NCI-H1105 (cell line): ENCODE data around the gene CLNK.

Experiments used
- DNase-seq: peaks from one replicate; lab custom pipeline; 2025; lab: John Stamatoyannopoulos, UW

Gene CLNK

DNA sequence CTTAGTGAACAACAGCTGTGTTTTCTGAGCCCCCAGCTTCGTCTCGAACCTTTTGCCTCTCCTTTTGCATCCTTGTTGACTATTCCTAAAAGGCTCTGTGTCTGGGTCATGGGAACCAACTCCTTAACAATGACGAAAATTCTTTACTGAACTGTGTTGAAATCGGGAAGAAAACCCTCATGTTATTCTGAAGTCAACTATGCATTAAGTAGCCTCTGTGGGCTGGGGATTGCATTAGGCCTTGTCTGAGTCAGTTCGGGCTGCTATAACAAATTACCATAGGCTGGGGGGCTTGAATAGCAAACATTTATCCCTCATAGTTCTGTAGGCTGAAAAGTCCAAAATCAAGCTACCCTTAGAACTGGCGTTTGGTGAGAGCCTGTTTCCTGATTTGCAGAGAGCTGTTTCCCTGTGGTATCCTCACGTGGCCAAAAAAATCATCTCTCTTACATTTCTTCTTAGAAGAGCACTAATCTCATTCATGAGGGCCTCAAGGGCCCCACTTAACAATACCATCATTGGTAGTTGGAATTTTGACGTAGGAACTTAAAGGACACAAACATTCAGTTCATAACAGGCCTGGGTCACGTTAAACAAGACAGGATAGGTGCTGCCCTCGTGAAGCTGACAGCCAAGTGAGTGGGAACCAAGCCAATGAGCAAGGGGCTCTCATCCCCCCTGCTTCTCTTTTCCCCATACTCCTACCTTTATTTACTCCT is 75.9 kb downstream of the CLNK start:
- DNase-seq = no peak

DNA sequence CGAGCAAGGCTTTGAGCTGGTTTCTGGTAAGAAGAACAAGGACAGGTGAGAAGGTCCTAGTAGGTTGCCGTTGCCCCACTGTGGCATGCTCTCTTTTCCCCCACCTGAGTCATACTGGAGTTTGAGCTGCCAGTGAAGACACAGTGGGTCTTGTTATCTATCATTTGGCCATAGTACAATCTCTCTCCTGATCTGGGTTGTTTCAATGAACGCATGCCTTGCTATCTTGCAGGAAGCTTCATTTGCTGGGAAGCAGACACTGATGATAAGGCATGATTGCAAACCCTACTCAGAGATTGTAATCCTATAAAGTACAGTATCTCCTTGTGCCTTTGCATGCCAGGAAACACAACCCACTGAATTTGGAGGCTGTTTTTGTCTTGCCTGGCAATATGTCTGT is 77.4 kb downstream of the CLNK start:
- no peak for DNase-seq

DNA sequence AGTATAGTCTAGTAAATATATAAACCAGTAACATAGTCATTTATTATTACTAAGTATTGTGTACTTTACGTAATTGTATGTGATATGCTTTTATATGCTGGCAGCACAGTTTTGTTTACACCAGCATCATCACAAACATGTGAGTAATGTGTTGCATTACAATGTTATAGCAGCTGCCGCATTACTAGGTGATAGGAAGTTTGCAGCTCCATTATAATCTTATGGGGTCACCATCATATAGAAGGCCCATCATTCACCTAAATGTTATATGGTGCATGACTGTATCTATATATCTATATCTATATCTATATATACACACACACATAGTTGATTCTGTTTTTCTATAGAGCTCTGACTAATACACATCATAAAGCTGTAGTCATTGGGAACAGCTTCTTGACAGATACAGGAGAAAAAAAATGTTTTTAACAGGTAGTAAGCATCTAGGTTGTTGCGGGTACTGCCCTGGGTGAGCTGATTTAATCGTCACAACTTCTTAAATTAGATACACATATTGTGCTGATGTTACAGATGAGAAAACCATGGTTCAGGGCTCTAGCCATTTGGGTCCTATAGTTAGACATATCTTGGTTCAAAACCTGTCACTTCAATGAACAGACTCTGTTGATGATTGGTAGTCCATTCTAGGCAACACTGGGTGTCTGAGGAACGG is 77.9 kb downstream of the CLNK start:
- no peak for DNase-seq

DNA sequence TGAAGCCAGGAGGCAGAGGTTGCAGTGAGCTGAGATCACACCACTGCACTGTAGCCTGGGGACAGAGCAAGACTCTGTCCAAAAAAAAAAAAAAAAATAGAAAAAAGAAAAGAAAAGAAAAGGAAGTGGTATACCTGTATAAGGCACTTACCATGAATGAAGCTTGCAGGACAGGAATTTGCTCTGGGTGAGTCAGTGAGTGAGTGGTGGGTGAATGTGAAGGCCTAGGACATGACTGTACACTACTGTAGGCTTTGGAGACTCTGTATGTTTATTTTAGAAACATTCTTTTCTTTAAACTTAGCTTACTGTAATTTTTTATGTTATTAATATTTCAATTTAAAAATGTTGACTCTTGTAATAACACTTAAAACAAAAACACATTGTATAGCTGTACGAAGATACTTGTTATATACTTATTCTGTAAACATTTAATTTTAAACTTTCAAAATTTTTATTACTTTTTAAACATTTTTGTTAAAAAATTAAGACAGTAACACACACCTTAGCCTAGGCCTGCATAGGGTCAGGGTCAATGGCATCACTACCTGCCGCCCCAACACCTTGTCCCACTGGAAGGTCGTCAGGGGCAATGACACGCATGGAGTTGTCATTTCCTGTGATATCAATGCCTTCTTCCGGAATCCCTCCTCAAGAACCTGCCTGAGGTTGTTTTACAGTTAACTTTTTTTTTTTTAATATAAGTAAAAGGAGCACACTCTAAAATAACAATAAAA is 78.7 kb downstream of the CLNK start:
- DNase-seq = no peak

GRCh38 chr4:10605031-10605430 is 79.5 kb downstream of the CLNK start:
- DNase-seq = no peak

DNA sequence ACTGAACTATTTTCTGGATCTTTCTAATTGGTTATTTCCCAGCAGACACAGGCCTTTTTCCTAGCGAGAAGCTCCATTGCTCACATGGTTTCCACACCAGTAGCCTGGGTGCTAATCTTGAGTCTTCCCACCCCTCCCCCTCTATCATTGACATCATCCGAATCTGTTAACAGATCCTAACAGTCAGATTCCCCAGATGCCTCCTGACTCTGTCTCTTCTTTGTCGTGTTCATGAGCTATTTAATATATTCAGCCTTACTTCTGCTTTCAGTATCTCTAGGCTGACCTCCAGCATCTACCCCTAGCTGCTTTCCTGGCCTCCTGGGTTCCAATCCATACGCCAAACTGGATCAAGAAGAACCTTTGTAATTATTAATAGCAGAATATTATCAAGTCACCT is 85.0 kb downstream of the CLNK start:
- no peak for DNase-seq

GRCh38 chr4:10598829-10599228 is 85.7 kb downstream of the CLNK start:
- no peak for DNase-seq

DNA sequence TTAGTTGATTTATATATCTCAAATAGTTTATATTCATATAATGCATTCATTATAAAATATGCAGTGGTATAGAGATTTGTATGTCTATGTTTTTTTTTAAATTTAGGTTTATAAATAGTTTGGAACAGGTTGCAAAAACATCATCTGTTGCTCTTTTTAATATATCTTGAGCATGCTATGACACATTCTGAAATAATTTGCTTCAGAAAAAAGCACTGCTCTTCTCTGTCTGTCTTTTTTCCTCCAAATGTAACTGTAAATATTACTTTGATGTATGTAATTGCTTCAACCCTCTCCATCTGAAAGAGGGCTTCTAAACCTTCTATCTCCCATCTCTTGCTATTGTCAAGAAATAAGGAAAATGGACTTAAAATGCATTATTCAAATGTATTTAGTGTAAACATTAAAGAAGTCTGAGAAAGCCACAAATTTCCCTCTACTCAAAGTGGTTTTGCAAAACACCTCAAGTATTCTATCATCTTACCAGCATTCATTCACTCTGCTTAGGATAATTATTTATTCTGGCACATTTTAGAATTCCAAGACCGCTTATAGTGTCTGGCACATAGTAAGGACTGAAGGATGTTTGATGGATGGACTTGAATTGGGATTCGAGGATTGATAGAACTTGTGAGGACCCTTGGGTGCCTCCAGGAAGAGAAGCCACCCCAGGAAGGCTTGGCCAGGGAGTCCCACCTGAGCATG is 87.8 kb downstream of the CLNK start:
- DNase-seq = no peak

DNA sequence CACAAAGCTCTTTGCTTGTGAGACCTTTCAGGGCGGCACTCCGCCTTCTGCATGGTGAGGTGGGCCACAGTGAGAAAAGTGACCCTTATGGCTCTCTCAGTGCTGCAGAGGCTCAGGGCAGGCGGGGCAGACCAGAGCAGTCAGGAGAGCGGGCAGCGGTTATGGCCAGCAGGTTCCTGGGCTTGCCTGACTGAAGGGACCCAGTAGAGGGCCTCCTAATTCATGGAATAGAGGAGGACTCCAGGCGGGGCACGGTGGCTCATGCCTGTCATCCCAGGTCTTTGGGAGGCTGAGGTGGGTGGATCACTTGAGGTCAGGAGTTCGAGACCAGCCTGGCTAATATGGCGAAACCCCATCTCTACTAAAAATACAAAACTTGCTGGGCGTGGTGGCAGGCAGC is 91.4 kb downstream of the CLNK start:
- no peak for DNase-seq

DNA sequence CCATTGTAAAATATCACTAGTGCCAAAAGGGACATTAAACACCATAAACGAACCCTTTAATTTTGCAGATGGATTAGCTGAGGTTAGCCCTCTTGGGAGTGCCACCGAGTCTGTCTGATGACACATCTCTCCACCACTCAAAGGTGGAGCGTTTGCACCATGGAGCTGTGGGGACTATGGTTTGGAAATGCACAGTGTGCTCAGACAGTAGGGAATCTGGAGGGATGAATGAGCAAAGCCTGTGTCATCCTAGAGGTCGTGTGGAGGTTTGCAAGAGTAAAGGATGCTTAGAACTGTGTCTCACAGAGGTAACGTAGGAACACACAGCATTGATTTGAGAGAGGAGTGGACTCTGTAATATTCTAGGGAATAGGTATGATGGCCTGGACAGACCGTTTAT is 93.7 kb downstream of the CLNK start:
- DNase-seq = no peak

GRCh38 chr4:10589799-10590198 is 94.8 kb downstream of the CLNK start:
- DNase-seq = no peak

DNA sequence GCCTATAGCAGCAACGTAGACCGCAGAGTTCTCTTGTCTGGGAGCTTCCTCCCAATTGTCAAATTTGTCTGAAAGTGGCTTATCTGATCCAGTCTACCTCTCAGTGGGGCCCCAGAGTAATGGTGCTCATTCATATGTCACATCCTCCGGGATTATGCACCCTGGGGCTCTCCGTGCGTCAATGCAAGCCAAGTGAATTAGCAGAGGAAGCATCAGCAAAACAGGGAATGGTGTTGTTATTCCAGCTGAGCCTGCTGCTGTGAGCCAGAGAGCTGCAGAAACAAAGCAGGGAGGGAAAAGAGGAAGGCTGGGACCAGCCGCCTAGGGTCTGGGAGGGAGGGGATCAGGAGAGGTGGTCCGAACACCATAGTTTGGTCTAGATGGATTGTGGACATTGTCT is 95.2 kb downstream of the CLNK start:
- no peak for DNase-seq

DNA sequence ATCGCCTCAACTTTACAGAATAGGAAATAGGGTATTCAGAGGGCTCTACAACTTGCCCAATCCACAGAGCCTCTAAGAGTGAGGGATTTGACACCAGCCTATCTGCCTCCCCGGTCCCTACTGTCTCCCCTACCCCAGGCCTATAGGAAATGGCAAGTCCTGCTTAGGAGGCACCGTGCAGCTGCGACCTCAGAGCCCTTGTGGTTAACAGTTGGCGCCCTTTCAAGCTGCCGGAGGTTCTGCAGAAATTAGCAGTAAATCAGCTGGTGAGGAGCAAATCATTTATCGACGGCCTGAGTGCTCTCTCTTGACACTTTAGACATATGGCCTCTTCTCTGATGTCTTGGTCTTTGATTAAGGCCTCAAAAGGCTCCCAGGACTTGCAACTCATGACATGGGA is 96.9 kb downstream of the CLNK start:
- no peak for DNase-seq

- no peak for DNase-seq
Measured at GRCh38 chr4:10587296-10587695, 97.3 kb downstream of the CLNK start.

- DNase-seq = no peak
Measured at GRCh38 chr4:10584042-10584441, 100.5 kb downstream of the CLNK start.

GRCh38 chr4:10582951-10583350 is 101.6 kb downstream of the CLNK start:
- DNase-seq = no peak

DNA sequence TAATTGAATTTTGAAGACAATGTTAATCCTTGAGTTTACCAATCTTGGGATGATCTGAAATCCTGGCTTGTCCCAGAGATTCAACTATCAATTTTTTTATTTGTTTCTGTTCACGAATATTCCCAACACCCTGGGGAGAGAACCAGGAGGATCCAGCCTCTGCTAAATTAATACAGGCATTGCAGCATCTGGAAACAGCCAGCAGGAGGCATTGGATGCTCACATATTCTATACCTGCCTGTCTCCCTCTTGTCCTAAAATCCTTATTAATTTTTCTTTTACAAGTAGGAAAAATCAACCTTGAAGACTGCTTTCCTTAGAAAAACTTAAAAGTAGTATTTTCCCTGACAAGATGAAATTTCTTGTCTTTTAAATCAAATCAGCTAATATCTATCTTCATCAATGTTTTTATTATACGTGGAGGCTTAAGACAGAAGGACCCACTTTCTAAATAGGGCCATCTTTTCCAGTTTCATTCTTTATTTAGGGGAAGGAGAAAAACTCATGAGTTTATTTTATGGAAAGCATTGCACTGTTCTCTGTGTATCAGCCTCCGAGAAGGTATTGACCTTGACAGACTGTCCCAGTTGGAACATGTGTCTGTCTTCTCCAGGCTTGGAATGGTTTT is 102.4 kb downstream of the CLNK start:
- DNase-seq = peak; percentile 15

- DNase-seq = no peak
Measured at GRCh38 chr4:10581022-10581421, 103.5 kb downstream of the CLNK start.

GRCh38 chr4:10579648-10580047 is 104.9 kb downstream of the CLNK start:
- DNase-seq = no peak

DNA sequence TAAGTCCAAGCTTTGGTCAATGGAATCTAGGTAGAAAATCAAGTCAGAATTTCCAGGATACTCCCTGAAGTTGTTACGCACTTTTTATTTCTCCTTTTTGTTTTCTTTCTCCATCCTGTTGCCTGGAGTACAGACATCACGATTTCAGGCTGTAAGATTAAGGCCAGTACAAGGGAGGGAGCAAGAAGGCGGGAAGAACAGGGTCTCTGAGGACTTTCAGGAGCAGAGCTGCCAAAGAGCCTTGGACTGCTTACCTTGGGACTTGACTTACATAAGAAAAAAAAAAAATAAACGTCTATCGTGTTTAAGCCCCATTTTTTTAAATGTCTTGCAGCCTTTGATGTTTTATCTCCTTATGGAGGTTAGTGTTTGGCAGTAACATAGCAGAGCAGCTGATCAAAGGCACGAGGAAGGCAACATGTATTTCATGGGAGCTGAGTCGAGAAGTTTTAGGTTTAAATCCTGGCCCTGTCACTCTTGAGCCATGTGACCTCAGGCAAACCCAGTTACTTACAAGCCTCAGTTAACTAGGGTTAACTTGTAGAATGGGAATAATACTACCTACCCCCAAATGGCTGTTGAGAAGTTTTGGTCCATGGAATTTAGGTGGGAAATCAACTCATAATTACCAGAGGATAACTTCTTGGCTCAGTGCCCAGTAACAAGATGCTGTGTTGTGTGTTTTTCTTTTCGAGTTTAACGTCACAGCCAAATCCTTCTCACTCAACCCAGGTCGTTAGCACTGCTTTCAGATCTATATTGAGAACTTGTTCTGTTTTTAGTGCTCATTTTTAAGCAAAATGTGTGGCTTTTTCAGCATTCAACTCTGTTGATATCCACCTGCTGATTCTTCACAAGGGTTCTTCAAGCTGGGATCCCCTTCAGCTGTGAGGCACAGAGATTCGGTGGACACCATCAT is 106.8 kb downstream of the CLNK start:
- DNase-seq = peak; percentile 1

GRCh38 chr4:10577018-10577417 is 107.5 kb downstream of the CLNK start:
- no peak for DNase-seq
